ENCODE results near the gene ZNF18. TPM values are rescaled to one million over a fixed set of nuclear protein-coding genes. Genes with fewer than 3 reads are reported as not detected.

ZNF18 gene
- total and polyA plus RNA-seq, 9 donors = 2.9 to 12.2 (median 6.4) TPM

- Histone ChIP-seq H3K9me3 (no peaks in the 10 kb centered on the region), H3K4me1 (ENCODE audit: insufficient read depth) (no peaks in the 10 kb centered on the region), H3K27ac (no peak overlapping the region), H3K4me3 (no peak overlapping the region), H3K36me3 (no peaks in the 10 kb centered on the region), H3K27me3 (no peaks in the 10 kb centered on the region)
- intact Hi-C loops (cut with DNase I) = no loop called here
- TF ChIP-seq POLR2A (IDR thresholded peaks at IDR 0.05) (no peak), EP300 (IDR thresholded peaks at IDR 0.05) (no peak), CTCF (IDR thresholded peaks at IDR 0.05) (no peak)
- 66 to 71% (median 68%) methylated on average over 4 of the region's 4 CpGs for WGBS, 3 donors
- no peak for DNase-seq
Observed at GRCh38 chr17:11991461-11991860, 5.8 kb downstream of the ZNF18 start.

DNA sequence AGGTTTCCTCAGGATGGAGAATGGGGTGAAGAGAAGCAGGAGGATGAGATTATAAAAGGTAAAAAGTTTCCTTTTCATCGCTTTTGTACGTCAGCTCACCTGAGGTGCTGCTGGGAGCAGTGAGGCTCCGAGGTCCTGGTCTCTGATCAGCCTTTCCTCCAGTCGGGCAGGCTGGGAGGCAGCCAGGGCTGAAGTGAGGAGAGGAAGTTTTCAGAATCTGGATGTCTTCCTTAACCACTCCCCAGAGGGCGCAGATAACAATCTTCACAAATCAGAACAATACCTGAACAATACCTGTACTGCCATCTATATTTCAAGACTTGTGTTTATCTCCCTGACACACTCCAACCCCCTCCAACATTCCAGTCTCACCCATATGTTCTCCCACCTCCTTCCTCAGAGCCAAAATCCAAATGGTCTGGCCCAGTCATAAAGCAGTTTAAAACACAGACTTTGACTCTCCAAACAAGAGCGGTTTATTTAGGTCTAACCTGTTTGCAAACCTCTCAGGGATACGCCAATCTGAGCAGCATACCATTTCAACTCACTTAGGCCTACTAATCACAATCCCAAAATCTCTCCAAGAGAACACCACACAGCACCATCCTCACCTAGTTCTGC, 6.8 kb downstream of the ZNF18 start:
- no peak for DNase-seq
- Histone ChIP-seq H3K27ac (no peak overlapping the region), H3K4me1 (ENCODE audit: insufficient read depth) (no peaks in the 10 kb centered on the region), H3K4me3 (no peak overlapping the region), H3K36me3 (no peaks in the 10 kb centered on the region), H3K9me3 (no peaks in the 10 kb centered on the region), H3K27me3 (no peaks in the 10 kb centered on the region)
- intact Hi-C loops (cut with DNase I) = no loop called here
- TF ChIP-seq EP300 (IDR thresholded peaks at IDR 0.05) (no peak), POLR2A (IDR thresholded peaks at IDR 0.05) (no peak), CTCF (IDR thresholded peaks at IDR 0.05) (no peak)
- WGBS, 3 donors = 83 to 94% (median 93%) methylated on average over 7 of the region's 7 CpGs

GRCh38 chr17:11986942-11987329, 10.3 kb downstream of the ZNF18 start:
- intact Hi-C loops (cut with DNase I) = no loop called here
- no peak overlapping the region for H3K27ac ChIP-seq
- 14 to 21% (median 16%) methylated on average over 5 of the region's 5 CpGs for WGBS, 3 donors
- H3K4me3 ChIP-seq = no peak overlapping the region
- no peak for TF ChIP-seq POLR2A (IDR thresholded peaks at IDR 0.05)
- peak; percentile 14 to 41 (median 40) for TF ChIP-seq CTCF (IDR thresholded peaks at IDR 0.05)
- TF ChIP-seq EP300 (IDR thresholded peaks at IDR 0.05) = no peak
- H3K4me1 ChIP-seq (ENCODE audit: insufficient read depth) = no peaks in the 10 kb centered on the region
- no peaks in the 10 kb centered on the region for H3K9me3 ChIP-seq
- no peaks in the 10 kb centered on the region for H3K36me3 ChIP-seq
- no peak for DNase-seq
- H3K27me3 ChIP-seq = no peaks in the 10 kb centered on the region

DNA sequence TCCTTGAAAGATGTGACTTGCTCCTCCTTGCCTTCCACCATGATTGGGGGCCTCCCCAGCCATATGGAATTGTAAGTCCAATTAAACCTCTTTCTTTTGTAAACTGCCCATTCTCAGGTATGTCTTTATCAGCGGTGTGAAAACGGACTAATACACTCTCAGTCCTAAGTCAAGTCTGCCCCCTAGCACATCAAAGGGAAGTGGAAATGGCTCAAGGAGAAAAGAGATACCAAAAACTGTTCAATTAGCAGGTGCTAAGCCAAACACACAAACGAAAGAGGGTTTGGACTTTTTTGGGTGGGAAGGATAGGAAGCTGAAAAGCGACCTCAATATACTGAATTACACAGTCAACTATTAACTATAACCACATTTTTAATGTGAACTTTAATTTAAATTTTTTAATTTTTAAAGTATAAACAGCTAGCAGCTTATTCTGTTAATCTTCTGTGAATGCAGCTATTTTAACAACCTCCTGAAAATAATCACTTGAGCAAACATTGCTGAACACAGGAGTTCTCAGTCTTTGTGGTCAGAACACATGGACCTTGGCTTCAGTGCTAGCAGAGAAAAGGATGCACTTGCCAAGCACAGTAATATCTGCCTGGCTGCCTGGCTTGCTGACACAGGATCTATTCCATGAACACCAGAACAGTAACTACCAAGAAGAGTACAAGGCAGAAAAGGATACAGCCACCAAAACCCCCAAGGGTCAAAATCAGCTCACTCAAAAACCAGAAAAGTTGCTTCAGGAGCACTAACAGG, 10.9 kb downstream of the ZNF18 start:
- no peaks in the 10 kb centered on the region for H3K36me3 ChIP-seq
- H3K4me1 ChIP-seq (ENCODE audit: insufficient read depth) = no peaks in the 10 kb centered on the region
- no peaks in the 10 kb centered on the region for H3K27me3 ChIP-seq
- H3K4me3 ChIP-seq = no peak overlapping the region
- H3K9me3 ChIP-seq = no peaks in the 10 kb centered on the region
- WGBS, 3 donors = 74 to 78% (median 75%) methylated on average over 4 of the region's 4 CpGs
- no peak for DNase-seq
- no peak overlapping the region for H3K27ac ChIP-seq
- intact Hi-C loops (cut with DNase I) = no loop called here
- TF ChIP-seq EP300 (IDR thresholded peaks at IDR 0.05) (no peak), CTCF (IDR thresholded peaks at IDR 0.05) (no peak)
